HG02588 (cell line): ENCODE results near the gene RAB3IP.
"Not testable (repeated sequence)": the region's sequence is repeated elsewhere in the genome, so short reads cannot be mapped to it uniquely, and the experiment has no call there.

Experiments used
- ATAC-seq: cut with Tn5 transposase; IDR thresholded peaks from one replicate; pipeline ENCODE4 v1.9.1; 2021; ENCODE audit warnings: mild to moderate bottlenecking, moderate library complexity; ENCODE audit not compliant: unreplicated experiment

Gene RAB3IP

GRCh38 chr12:69755302-69755701 is 16.6 kb downstream of the RAB3IP start:
- no peak for ATAC-seq

DNA sequence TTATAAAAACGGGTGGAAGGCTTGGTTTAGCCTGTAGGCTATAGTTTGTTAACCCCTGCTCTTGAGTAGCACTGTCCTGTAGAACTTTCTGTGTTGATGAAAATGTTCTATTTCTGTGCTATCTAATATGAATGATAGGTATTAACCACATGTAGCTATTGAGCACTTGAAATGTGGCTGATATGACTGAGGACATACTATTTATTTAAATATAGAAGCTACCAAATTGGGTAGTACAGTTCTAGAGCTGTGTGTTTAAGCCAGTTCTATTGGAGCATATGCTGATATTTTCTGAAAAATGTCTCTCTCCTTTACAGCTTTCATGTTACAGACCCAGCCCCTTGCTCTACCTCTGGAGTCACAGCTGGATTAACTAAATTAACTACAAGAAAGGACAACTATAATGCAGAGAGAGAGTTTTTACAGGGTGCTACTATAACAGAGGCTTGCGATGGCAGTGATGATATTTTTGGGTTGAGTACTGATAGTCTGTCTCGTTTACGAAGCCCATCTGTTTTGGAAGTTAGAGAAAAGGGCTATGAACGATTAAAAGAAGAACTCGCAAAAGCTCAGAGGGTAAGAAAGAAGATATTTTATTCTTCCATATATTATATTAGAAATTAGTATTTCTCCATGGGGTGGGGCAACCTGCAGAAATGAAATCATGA is 17.6 kb downstream of the RAB3IP start:
- no peak for ATAC-seq

GRCh38 chr12:69758105-69758504 is 19.4 kb downstream of the RAB3IP start:
- ATAC-seq, result no peak

GRCh38 chr12:69759581-69759980 is 20.9 kb downstream of the RAB3IP start:
- not testable (repeated sequence) for ATAC-seq

DNA sequence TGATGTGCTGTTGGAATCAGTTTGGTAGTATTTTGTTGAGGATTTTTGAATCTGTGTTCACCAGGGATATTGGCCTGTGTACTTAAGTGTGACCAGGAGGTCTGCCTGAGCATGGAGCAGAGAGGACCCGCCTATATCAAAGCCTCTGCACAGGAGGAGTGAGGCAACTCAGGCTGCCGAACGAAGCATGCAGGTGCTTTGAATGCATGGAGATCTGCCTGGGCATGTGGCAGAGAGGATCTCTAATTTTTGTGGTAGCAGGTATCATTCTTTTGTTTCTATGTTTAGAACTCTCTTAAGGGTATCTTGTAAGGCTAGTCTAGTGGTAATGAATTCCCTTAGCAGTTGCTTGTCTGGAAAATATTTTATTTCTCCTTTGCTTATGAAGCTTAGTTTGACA is 26.9 kb downstream of the RAB3IP start:
- ATAC-seq, result no peak

DNA sequence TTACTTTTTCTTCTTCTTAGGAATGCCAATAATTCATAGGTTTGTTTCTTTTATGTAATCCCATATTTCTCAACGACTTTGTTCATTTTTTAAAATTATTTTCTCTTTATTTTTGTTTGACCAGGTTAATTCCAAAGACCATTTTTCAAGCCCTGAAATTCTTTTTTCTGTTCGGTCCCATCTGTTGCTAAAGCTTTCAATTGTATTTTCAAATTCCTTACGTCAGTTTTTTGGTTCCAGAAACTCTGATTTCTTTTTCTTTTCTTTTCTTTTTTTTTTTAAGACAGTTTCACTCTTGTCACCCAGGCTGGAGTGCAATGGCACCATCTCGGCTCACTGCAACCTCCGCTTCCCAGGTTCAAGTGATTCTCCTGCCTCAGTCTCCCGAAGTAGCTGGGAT is 27.6 kb downstream of the RAB3IP start:
- no peak for ATAC-seq

- no peak for ATAC-seq
Observed at GRCh38 chr12:69779928-69780327, 41.3 kb downstream of the RAB3IP start.

GRCh38 chr12:69783365-69783764 is 44.7 kb downstream of the RAB3IP start:
- ATAC-seq, result no peak

- no peak for ATAC-seq
Observed at GRCh38 chr12:69789351-69789750, 50.7 kb downstream of the RAB3IP start.

GRCh38 chr12:69792533-69792932 is 53.9 kb downstream of the RAB3IP start:
- ATAC-seq, result no peak

GRCh38 chr12:69807101-69807897 is 68.6 kb downstream of the RAB3IP start:
- not testable (repeated sequence) for ATAC-seq

- ATAC-seq, result no peak
Observed at GRCh38 chr12:69810870-69811498, 72.3 kb downstream of the RAB3IP start.

DNA sequence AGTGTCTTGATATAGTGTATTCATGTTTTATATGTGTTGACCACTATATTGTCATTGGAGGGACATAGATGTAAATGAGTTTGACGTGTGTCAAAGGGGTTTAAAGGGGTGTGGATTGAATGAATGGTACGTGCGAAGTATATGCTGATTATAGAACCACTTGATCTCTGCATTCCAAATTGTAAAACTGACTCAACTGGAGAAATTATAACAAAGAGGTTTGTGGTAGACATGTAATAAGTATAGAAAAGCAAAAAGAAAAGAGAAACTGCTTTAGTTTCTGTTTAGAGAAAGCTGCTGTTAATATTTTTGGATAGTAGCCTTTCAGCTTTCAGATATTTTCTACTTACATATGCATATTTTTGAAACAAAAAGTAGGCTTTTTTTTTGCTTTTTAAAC is 77.4 kb downstream of the RAB3IP start:
- no peak for ATAC-seq

DNA sequence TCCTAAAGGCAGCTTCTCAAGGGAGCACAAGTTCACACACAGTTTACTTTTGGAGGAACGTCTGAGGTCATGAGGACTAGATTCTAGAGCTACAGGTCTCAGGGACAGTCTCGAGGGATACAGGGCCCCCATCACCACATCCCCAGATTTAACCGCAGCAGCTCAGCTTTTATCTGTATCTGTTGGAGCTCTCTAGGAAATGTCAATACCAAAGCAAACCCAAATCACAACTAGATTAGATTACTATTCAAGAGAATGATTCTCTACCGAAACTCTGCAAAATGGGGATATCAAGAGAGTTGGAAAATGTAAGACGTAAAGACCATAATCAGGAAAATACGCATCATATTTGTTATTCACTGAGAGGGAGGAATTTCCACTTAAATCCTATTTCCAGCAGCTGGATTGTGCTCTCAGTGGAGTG is 82.4 kb downstream of the RAB3IP start:
- ATAC-seq, result no peak

GRCh38 chr12:69821456-69822159 is 82.9 kb downstream of the RAB3IP start:
- no peak for ATAC-seq

DNA sequence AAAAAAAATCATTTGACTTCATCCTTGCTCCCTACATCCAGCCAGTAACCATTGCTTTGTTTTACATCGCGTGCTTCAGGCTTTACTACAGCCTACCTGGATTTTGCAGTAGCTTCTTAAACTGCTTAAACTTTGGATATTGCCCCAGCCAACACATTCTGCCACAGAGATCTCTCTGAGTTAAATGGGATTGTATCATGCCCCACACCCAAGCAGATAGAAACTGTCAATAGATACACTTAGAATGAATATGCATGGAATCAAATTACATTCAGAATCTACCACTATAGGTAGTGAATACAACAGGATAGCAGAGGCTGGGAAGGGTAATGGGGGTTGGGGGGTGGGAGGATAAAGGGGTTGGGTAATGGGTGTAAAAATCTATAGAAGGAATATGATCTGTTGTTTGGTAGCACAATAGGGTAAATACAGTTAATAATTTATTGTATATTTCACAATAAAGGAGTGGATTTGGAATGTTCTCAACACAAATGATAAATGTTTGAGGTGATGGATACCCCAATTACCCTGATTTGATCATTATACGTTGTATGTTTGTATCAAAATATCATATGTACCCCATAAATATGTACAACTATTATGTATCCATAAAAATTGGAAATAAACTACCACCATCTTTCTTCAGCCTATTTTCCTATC is 83.7 kb downstream of the RAB3IP start:
- no peak for ATAC-seq

- no peak for ATAC-seq
Observed at GRCh38 chr12:69824028-69824427, 85.4 kb downstream of the RAB3IP start.

- ATAC-seq, result no peak
Observed at GRCh38 chr12:69824966-69825560, 86.4 kb downstream of the RAB3IP start, which contains the start of gene MYRFL. MYRFL (plus strand) TSS chr12:69825227; CDS start chr12:69825518, 291 bp downstream.

GRCh38 chr12:69828897-69829296 is 90.2 kb downstream of the RAB3IP start:
- no peak for ATAC-seq

DNA sequence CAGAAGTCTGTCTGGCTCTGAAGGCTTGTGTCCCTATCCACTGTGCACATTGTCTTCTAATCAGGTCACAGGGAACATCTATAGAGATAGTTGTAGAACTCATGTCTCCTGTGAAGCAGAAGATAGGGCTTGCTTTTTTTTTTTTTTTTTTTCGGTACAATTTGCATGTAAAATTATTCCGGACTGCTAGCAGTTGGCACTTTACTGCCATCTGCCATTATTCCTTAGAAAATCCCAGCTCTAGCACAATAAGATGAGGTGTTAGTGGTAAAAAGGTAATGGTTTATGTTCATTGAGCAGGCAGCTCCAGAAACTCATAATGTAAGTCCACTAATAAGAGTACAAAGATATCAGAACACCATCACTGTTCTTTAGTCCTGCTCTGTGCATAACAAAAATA is 95.0 kb downstream of the RAB3IP start:
- no peak for ATAC-seq
